ENCODE data around the gene ATXN7L1.
A peak's percentile ranks its signal among the peaks of the same experiment; 100 is the strongest.
"Not testable (repeated sequence)": the region's sequence is repeated elsewhere in the genome, so short reads cannot be mapped to it uniquely, and the experiment has no call there.

Gene ATXN7L1

GRCh38 chr7:105887569-105888189 is 11.3 kb upstream of the ATXN7L1 start:
- DNase-seq: no peak

- no peak for DNase-seq
Observed at GRCh38 chr7:105886776-105887175, 10.4 kb upstream of the ATXN7L1 start.

GRCh38 chr7:105885387-105886111 is 9.2 kb upstream of the ATXN7L1 start:
- DNase-seq: no peak

- DNase-seq: not testable (repeated sequence)
Observed at GRCh38 chr7:105883179-105883578, 6.8 kb upstream of the ATXN7L1 start.

- no peak for DNase-seq
Observed at GRCh38 chr7:105881439-105881838, 5.0 kb upstream of the ATXN7L1 start.

GRCh38 chr7:105880571-105881330 is 4.4 kb upstream of the ATXN7L1 start:
- no peak for DNase-seq

GRCh38 chr7:105879782-105880181 is 3.4 kb upstream of the ATXN7L1 start:
- DNase-seq: no peak

GRCh38 chr7:105878746-105879605 is 2.6 kb upstream of the ATXN7L1 start:
- DNase-seq: no peak

- no peak for DNase-seq
Observed at GRCh38 chr7:105877736-105878135, 1.3 kb upstream of the ATXN7L1 start.

GRCh38 chr7:105876964-105877601 is 684 bp upstream of the ATXN7L1 start:
- DNase-seq: no peak

- DNase-seq: no peak
Observed at GRCh38 chr7:105875505-105875904, 894 bp downstream of the ATXN7L1 start.

- no peak for DNase-seq
Observed at GRCh38 chr7:105874055-105874454, 2.3 kb downstream of the ATXN7L1 start.

- DNase-seq: no peak
Observed at GRCh38 chr7:105872491-105872890, 3.9 kb downstream of the ATXN7L1 start.

GRCh38 chr7:105871142-105871541 is 5.3 kb downstream of the ATXN7L1 start:
- DNase-seq: no peak

- DNase-seq: no peak
Observed at GRCh38 chr7:105866102-105866801, 10.1 kb downstream of the ATXN7L1 start.

GRCh38 chr7:105863876-105864275 is 12.5 kb downstream of the ATXN7L1 start:
- DNase-seq: no peak

GRCh38 chr7:105862770-105863169 is 13.6 kb downstream of the ATXN7L1 start:
- DNase-seq: no peak

- DNase-seq: peak; percentile 26
Observed at GRCh38 chr7:105862276-105862675, 14.1 kb downstream of the ATXN7L1 start.

- no peak for DNase-seq
Observed at GRCh38 chr7:105861224-105861623, 15.2 kb downstream of the ATXN7L1 start.

- DNase-seq: peak; percentile 30
Observed at GRCh38 chr7:105860793-105861192, 15.6 kb downstream of the ATXN7L1 start.
